Effector memory CD4-positive, alpha-beta T cell (primary cell): ENCODE data around the gene DCTN3.

Experiments
- DNase-seq, 3 donors: peaks; one replicate each; pipeline ENCODE4 v3.0.0-alpha.2; 2020
- H3K27ac ChIP-seq: 2 replicates; pipeline ENCODE4 v1.7.0; 2013; ENCODE audit warnings: mild to moderate bottlenecking, low read length, moderate library complexity; ENCODE audit not compliant: insufficient read depth, poor library complexity, severe bottlenecking
- H3K27me3 ChIP-seq: replicated peaks from 2 replicates; pipeline ENCODE4 v1.7.0; 2013; ENCODE audit warnings: mild to moderate bottlenecking, low read length; ENCODE audit not compliant: insufficient read depth, control insufficient read depth, poor library complexity, severe bottlenecking
- H3K36me3 ChIP-seq: 2 replicates; pipeline ENCODE4 v1.7.0; 2013; ENCODE audit warnings: mild to moderate bottlenecking, low read length, moderate library complexity; ENCODE audit not compliant: control insufficient read depth, insufficient read depth
- H3K4me1 ChIP-seq: 2 replicates; pipeline ENCODE4 v1.7.0; 2013; ENCODE audit warnings: low read length, mild to moderate bottlenecking; ENCODE audit not compliant: control insufficient read depth, insufficient read depth, poor library complexity, severe bottlenecking
- H3K4me3 ChIP-seq: 2 replicates; pipeline ENCODE4 v1.7.0; 2013; ENCODE audit warnings: low read length, low read depth, mild to moderate bottlenecking; ENCODE audit not compliant: insufficient read depth, poor library complexity, severe bottlenecking
- H3K9me3 ChIP-seq: 2 replicates; pipeline ENCODE4 v1.7.0; 2013; ENCODE audit warnings: mild to moderate bottlenecking, low read length, moderate library complexity; ENCODE audit not compliant: control insufficient read depth

DCTN3 gene

DNA sequence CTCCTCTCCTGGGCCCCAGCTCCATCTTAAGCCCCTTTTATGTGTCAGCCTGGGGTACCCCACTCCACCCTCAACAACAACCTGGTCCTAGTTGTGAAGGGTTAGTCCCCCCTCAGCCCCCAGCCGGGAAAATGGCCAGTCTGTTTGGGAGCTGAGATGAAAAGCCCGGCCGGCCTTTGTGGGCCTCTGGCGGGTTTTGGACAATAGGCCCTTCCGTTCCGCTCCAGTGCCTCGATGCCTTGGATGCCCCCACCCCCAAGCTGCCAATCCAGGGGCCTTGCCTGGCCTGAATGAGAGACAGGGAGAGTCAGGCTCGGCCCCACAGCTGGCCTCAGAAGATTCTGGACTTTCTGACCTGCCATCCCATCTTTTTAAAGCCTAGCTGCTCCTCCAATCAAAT, 39.9 kb downstream of the DCTN3 start:
- Histone ChIP-seq H3K9me3 (no peaks in the 10 kb centered on the region), H3K36me3 (no peaks in the 10 kb centered on the region), H3K4me3 (no peak overlapping the region), H3K4me1 (no peaks in the 10 kb centered on the region), H3K27ac (no peak overlapping the region), H3K27me3 (peaks cover 25% of the 10 kb centered on the region)
- DNase-seq, result no peak

- no peak for DNase-seq
- H3K27me3 ChIP-seq, result peaks cover 25% of the 10 kb centered on the region
- H3K36me3 ChIP-seq, result no peaks in the 10 kb centered on the region
- no peak overlapping the region for H3K4me3 ChIP-seq
- H3K27ac ChIP-seq, result no peak overlapping the region
- no peaks in the 10 kb centered on the region for H3K4me1 ChIP-seq
- no peaks in the 10 kb centered on the region for H3K9me3 ChIP-seq
These were observed 40.5 kb downstream of the DCTN3 start for GRCh38 chr9:34579808-34580163.

DNA sequence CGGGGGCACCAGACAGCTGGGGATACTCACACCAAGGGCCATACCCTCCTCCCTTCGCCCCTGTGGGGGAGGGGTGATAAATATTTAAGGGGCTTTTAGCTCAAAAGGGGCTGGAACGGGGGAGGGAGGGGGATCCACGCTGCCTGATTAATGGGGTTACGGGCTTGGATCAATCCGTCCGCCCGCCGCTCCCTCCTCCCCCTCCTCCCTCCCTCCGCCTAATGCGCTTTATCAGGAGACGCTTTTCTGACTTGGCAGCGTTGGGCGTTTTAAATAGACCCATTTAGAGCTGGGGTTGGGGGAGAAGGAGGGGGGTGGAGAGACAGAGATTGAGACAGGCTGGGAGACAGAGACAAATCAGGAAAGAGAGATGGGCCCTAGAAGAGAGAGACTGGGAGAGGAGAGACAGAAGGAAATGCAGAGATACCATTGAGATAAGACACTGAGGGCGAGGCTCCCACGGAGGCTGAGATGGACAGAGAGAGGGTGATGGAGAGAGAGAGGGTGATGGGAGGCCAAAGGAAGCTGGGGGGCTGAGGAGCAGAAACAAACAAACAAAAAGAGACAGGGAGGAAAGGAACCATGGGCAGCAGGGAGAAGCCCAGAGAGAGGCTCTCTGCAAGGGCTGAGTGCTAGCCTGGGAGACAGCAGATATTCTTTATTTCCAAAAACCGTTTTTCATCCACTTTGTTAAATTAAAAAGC, 41.0 kb downstream of the DCTN3 start:
- H3K27me3 ChIP-seq, result peaks cover 25% of the 10 kb centered on the region
- no peaks in the 10 kb centered on the region for H3K9me3 ChIP-seq
- H3K27ac ChIP-seq, result no peak overlapping the region
- no peak overlapping the region for H3K4me3 ChIP-seq
- H3K4me1 ChIP-seq, result no peaks in the 10 kb centered on the region
- DNase-seq, result no peak
- no peaks in the 10 kb centered on the region for H3K36me3 ChIP-seq

DNA sequence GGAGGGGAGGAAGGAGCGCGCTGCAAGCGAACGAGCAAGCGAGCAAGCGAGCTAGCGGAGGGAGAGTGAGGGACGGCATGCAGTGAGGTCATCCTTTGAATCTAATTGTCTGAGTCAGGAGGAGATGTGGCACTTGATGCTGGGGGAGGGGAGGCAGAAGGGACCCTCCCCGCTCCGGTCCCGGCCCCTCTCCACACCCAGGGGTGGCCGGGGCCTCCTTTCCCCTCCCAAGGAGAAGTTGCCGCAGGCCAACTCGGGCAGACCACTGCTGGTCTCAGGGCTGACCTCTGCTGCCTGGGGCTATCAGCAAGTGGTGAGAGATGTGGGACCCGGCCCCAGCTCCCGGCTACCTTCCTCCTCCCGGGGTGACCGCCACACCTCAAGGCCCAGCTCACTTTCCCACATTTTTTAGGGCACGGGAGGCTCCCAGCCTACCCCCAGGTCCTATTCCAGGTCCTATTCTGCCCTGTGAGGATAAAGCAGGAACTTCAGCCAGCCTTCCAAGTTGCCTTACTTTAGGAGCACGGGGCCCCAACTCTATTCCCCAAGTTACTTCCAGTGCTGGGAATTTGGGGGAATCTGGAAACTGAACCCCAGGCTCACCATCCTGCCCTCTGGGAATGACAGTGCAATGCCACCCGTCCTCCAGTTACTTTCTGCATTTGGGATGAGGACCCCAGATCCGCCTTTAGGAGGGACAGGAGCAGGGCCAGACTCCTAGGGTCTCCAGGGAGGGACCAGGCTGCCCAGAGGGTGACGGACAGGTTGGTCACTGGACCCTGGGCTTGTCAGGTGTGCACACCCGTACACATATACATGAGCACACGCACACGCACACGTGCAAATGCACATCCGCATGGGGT, 41.8 kb downstream of the DCTN3 start:
- no peaks in the 10 kb centered on the region for H3K36me3 ChIP-seq
- H3K9me3 ChIP-seq, result no peaks in the 10 kb centered on the region
- no peak overlapping the region for H3K27ac ChIP-seq
- DNase-seq, result no peak
- no peaks in the 10 kb centered on the region for H3K4me1 ChIP-seq
- H3K27me3 ChIP-seq, result peaks cover 19% of the 10 kb centered on the region
- peak overlapping the region; percentile 17 for H3K4me3 ChIP-seq

- Histone ChIP-seq H3K27ac (no peak overlapping the region), H3K36me3 (no peaks in the 10 kb centered on the region), H3K4me3 (peak overlapping the region; percentile 17), H3K27me3 (peaks cover 18% of the 10 kb centered on the region), H3K4me1 (no peaks in the 10 kb centered on the region), H3K9me3 (no peaks in the 10 kb centered on the region)
- no peak for DNase-seq
These were observed 42.7 kb downstream of the DCTN3 start for GRCh38 chr9:34577400-34578240.

GRCh38 chr9:34576597-34577399, 43.5 kb downstream of the DCTN3 start:
- H3K27me3 ChIP-seq, result peaks cover 18% of the 10 kb centered on the region
- H3K9me3 ChIP-seq, result no peaks in the 10 kb centered on the region
- no peaks in the 10 kb centered on the region for H3K4me1 ChIP-seq
- H3K36me3 ChIP-seq, result no peaks in the 10 kb centered on the region
- no peak for DNase-seq
- H3K27ac ChIP-seq, result no peak overlapping the region
- H3K4me3 ChIP-seq, result no peak overlapping the region

DNA sequence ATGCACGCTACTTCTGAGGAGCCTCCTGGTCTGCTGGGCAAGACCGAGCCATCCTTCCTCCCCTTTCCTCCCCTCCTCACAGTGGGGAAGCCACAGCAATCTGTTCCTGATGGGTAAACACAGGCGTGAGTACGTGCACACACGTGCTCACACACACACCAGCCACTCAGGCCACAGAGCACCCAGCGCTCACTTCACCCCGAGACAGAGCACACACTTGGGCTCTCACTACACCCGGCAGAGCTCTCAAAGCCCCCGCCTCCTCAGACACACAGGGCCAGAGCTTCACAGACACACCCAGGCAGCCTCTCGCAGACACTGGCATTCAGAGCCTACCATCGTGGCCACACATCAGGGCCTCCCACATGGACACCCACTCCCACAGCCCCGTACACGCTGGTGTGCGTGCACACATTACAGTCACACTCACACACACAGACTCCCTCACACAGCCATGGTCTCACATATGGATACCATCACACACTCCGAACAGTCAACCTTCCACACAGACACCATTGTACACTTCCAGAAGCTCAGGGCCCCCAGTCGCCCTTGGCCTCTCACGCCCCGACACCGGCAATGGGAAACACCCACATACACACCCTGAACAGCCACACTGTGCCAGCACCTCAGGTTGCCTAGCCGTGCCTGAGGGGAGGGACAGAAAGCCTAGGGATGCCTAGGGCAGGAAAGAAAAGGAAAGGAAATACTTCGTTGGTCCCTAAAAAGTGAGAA, 44.3 kb downstream of the DCTN3 start:
- H3K9me3 ChIP-seq, result no peaks in the 10 kb centered on the region
- H3K27me3 ChIP-seq, result peaks cover 18% of the 10 kb centered on the region
- H3K27ac ChIP-seq, result no peak overlapping the region
- H3K4me3 ChIP-seq, result no peak overlapping the region
- H3K36me3 ChIP-seq, result no peaks in the 10 kb centered on the region
- no peak for DNase-seq
- H3K4me1 ChIP-seq, result no peaks in the 10 kb centered on the region

- Histone ChIP-seq H3K27me3 (peaks cover 18% of the 10 kb centered on the region), H3K9me3 (no peaks in the 10 kb centered on the region), H3K4me3 (no peak overlapping the region), H3K27ac (no peak overlapping the region), H3K36me3 (no peaks in the 10 kb centered on the region), H3K4me1 (no peaks in the 10 kb centered on the region)
- DNase-seq, result no peak
These were observed 45.1 kb downstream of the DCTN3 start for GRCh38 chr9:34575241-34575640.

DNA sequence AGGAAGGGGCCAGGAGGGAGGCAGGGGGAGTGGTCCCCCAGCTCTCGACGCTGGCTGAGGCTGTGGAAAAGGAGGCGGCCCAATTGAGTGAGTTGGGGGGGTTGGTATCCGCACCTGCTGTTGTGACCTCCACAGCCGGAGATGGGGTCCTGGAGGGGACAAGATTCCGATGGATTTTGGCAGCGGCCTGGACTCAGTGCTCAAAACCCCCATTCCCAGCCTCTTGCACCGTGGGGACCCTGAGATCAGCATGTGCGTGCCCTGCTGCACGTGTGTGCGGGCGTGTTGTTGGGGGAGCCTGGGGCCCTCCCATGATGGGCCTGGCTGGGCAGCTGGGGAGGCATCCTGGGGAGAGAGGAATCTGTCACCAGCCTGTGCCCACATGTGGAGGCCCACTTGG, 45.7 kb downstream of the DCTN3 start:
- H3K27ac ChIP-seq, result no peak overlapping the region
- H3K9me3 ChIP-seq, result no peaks in the 10 kb centered on the region
- DNase-seq, result no peak
- H3K4me3 ChIP-seq, result no peak overlapping the region
- peaks cover 18% of the 10 kb centered on the region for H3K27me3 ChIP-seq
- no peaks in the 10 kb centered on the region for H3K4me1 ChIP-seq
- H3K36me3 ChIP-seq, result no peaks in the 10 kb centered on the region
